C4-2B (cell line): ENCODE measurements around the gene NR3C1.

Experiments used
- ZFX ChIP-seq: fragments of 450-650 bp; IDR thresholded peaks from 2 replicates; pipeline ENCODE4 v1.6.1; 2017
- TF ChIP-seq, protein P1 (sequence below): fragments of 450-650 bp; conservative IDR thresholded peaks from 2 replicates; pipeline ENCODE4 v1.5.1; 2017; ENCODE audit warnings: mild to moderate bottlenecking

- TF ChIP-seq, protein P1, sequence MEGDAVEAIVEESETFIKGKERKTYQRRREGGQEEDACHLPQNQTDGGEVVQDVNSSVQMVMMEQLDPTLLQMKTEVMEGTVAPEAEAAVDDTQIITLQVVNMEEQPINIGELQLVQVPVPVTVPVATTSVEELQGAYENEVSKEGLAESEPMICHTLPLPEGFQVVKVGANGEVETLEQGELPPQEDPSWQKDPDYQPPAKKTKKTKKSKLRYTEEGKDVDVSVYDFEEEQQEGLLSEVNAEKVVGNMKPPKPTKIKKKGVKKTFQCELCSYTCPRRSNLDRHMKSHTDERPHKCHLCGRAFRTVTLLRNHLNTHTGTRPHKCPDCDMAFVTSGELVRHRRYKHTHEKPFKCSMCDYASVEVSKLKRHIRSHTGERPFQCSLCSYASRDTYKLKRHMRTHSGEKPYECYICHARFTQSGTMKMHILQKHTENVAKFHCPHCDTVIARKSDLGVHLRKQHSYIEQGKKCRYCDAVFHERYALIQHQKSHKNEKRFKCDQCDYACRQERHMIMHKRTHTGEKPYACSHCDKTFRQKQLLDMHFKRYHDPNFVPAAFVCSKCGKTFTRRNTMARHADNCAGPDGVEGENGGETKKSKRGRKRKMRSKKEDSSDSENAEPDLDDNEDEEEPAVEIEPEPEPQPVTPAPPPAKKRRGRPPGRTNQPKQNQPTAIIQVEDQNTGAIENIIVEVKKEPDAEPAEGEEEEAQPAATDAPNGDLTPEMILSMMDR: no peak
- TF ChIP-seq ZFX: no peak
These were observed 19.5 kb downstream of the NR3C1 start for GRCh38 chr5:143383988-143384387.
